Fibroblast of gingiva (primary cell): ENCODE measurements around the gene USP37.
"Not testable (repeated sequence)": the region's sequence is repeated elsewhere in the genome, so short reads cannot be mapped to it uniquely, and the experiment has no call there.

Source experiments
- DNase-seq: peaks from one replicate; pipeline ENCODE4 v3.0.0-alpha.2; 2011; ENCODE audit warnings: low read depth

The USP37 gene

GRCh38 chr2:218568190-218569037 lies at the start of gene USP37, which contains the start of gene CNOT9:
Gene USP37 (minus strand): TSS chr2:218568351. CDS start chr2:218558653, 9,698 bp downstream.
Gene CNOT9 (plus strand): TSS chr2:218568839. CDS start chr2:218568955, 116 bp downstream.
- DNase-seq = peak; percentile 98

- DNase-seq = no peak
Measured at GRCh38 chr2:218615868-218616315, 47.7 kb upstream of the USP37 start.

GRCh38 chr2:218607436-218608115 lies 39.4 kb upstream of the USP37 start, which contains the start of gene PLCD4:
Gene PLCD4 (plus strand): TSS chr2:218607899. CDS start chr2:218615740, 7,841 bp downstream.
- peak; percentile 92 for DNase-seq

GRCh38 chr2:218605432-218605831 lies 37.3 kb upstream of the USP37 start:
- peak; percentile 85 for DNase-seq

GRCh38 chr2:218585541-218585940 lies 17.4 kb upstream of the USP37 start:
- no peak for DNase-seq

GRCh38 chr2:218583983-218584850 lies 16.1 kb upstream of the USP37 start:
- DNase-seq = no peak

- no peak for DNase-seq
Measured at GRCh38 chr2:218582076-218582475, 13.9 kb upstream of the USP37 start.

GRCh38 chr2:218578272-218578877 lies 10.2 kb upstream of the USP37 start:
- DNase-seq = no peak

- DNase-seq = no peak
Measured at GRCh38 chr2:218577482-218578220, 9.5 kb upstream of the USP37 start.

GRCh38 chr2:218576854-218577253 lies 8.7 kb upstream of the USP37 start:
- DNase-seq = no peak

GRCh38 chr2:218570850-218571249 lies 2.7 kb upstream of the USP37 start:
- DNase-seq = peak; percentile 45

GRCh38 chr2:218569661-218570500 lies 1.7 kb upstream of the USP37 start:
- peak; percentile 57 for DNase-seq

GRCh38 chr2:218569038-218569431 lies 884 bp upstream of the USP37 start:
- peak; percentile 54 for DNase-seq

- no peak for DNase-seq
Measured at GRCh38 chr2:218567797-218568189, 358 bp downstream of the USP37 start.

GRCh38 chr2:218566296-218566695 lies 1.9 kb downstream of the USP37 start:
- DNase-seq = no peak

- no peak for DNase-seq
Measured at GRCh38 chr2:218564056-218564455, 4.1 kb downstream of the USP37 start.

GRCh38 chr2:218558986-218559385 lies 9.2 kb downstream of the USP37 start:
- no peak for DNase-seq

- DNase-seq = no peak
Measured at GRCh38 chr2:218557941-218558340, 10.2 kb downstream of the USP37 start.

- DNase-seq = no peak
Measured at GRCh38 chr2:218555527-218555926, 12.6 kb downstream of the USP37 start.

GRCh38 chr2:218554225-218554624 lies 13.9 kb downstream of the USP37 start:
- DNase-seq = not testable (repeated sequence)
